ENCODE data around the gene COQ7. TPM values are rescaled to one million over a fixed set of nuclear protein-coding genes. Genes with fewer than 3 reads are reported as not detected.

Gene COQ7
- total RNA-seq, 2 donors from 2014 or later: 19.6 to 27.3 TPM

- TF ChIP-seq CTCF (IDR thresholded peaks at IDR 0.05): peak; percentile 97 to 100
- H3K27ac ChIP-seq: peak overlapping the region in 1 of 2 donors; percentile 47
- DNase-seq (ENCODE audit: low spot score): peak; percentile 89
- H3K27me3 ChIP-seq: no peaks in the 10 kb centered on the region
- H3K9me3 ChIP-seq: no peaks in the 10 kb centered on the region
- H3K4me3 ChIP-seq: peak overlapping the region; percentile 32 to 44
- peaks cover 0 to 10% of the 10 kb centered on the region in 2 donors for H3K4me1 ChIP-seq
- no peaks in the 10 kb centered on the region for H3K36me3 ChIP-seq
Observed at GRCh38 chr16:19086322-19087199, 19.1 kb downstream of the COQ7 start.

- H3K27me3 ChIP-seq: no peaks in the 10 kb centered on the region
- no peaks in the 10 kb centered on the region for H3K9me3 ChIP-seq
- H3K27ac ChIP-seq: no peak overlapping the region
- DNase-seq (ENCODE audit: low spot score): no peak
- H3K4me3 ChIP-seq: no peak overlapping the region
- H3K36me3 ChIP-seq: no peaks in the 10 kb centered on the region
- no peak for TF ChIP-seq CTCF (IDR thresholded peaks at IDR 0.05)
- H3K4me1 ChIP-seq: peaks cover 0 to 10% of the 10 kb centered on the region in 2 donors
Observed at GRCh38 chr16:19088341-19088916, 21.0 kb downstream of the COQ7 start.

GRCh38 chr16:19089410-19089955, 22.1 kb downstream of the COQ7 start:
- no peak for TF ChIP-seq CTCF (IDR thresholded peaks at IDR 0.05)
- Histone ChIP-seq H3K36me3 (no peaks in the 10 kb centered on the region), H3K9me3 (no peaks in the 10 kb centered on the region), H3K27me3 (no peaks in the 10 kb centered on the region), H3K4me3 (no peak overlapping the region), H3K4me1 (peaks cover 0 to 10% of the 10 kb centered on the region in 2 donors), H3K27ac (no peak overlapping the region)
- no peak for DNase-seq (ENCODE audit: low spot score)

- no peak overlapping the region for H3K4me3 ChIP-seq
- H3K27me3 ChIP-seq: no peaks in the 10 kb centered on the region
- H3K9me3 ChIP-seq: no peaks in the 10 kb centered on the region
- no peak for DNase-seq (ENCODE audit: low spot score)
- no peaks in the 10 kb centered on the region for H3K36me3 ChIP-seq
- no peak for TF ChIP-seq CTCF (IDR thresholded peaks at IDR 0.05)
- peaks cover 0 to 5% of the 10 kb centered on the region in 2 donors for H3K4me1 ChIP-seq
- H3K27ac ChIP-seq: no peak overlapping the region
Observed at GRCh38 chr16:19090916-19091315, 23.5 kb downstream of the COQ7 start.

GRCh38 chr16:19092653-19093410, 25.4 kb downstream of the COQ7 start:
- no peak for TF ChIP-seq CTCF (IDR thresholded peaks at IDR 0.05)
- Histone ChIP-seq H3K27ac (no peak overlapping the region), H3K9me3 (no peaks in the 10 kb centered on the region)

More at GRCh38 chr16:19092653-19093410, 25.4 kb downstream of the COQ7 start:
- no peaks in the 10 kb centered on the region for H3K27me3 ChIP-seq
- H3K36me3 ChIP-seq: no peaks in the 10 kb centered on the region
- no peak for DNase-seq (ENCODE audit: low spot score)
- H3K4me3 ChIP-seq: no peak overlapping the region
- no peaks in the 10 kb centered on the region for H3K4me1 ChIP-seq
